HCT116 (cell line): ENCODE results near the gene NFIB.

Source experiments
- ATF3 ChIP-seq: IDR thresholded peaks from 2 replicates; pipeline ENCODE4 v1.6.1; 2012
- CTCF ChIP-seq, 3 experiments: fragments of 200-600 bp in 1 of 3; sonication (generic) in 1 of 3; IDR thresholded peaks in 2 of 3; conservative IDR thresholded peaks in 1 of 3; 2 replicates each; pipeline ENCODE4 v1.5.1; 2012 to 2017; ENCODE audit warnings: low read depth in 2 of 3, low read length in 2 of 3, antibody characterized with exemption in 1 of 3, borderline replicate concordance in 1 of 3, control low read depth in 1 of 3, mild to moderate bottlenecking in 1 of 3, mixed read lengths in 1 of 3, mixed run types in 1 of 3, moderate library complexity in 1 of 3; ENCODE audit not compliant: insufficient read depth in 1 of 3
- EZH2 ChIP-seq: fragments of 200-600 bp; sonication (generic); IDR thresholded peaks from 2 replicates; pipeline ENCODE4 v1.6.1; 2017; ENCODE audit warnings: antibody characterized with exemption, mixed run types
- POLR2A ChIP-seq: IDR thresholded peaks from 2 replicates; pipeline ENCODE4 v1.7.0; 2011; ENCODE audit warnings: borderline replicate concordance; ENCODE audit not compliant: insufficient read depth, insufficient read length; ENCODE audit errors: extremely low read depth
- POLR2AphosphoS5 ChIP-seq: IDR thresholded peaks from 2 replicates; pipeline ENCODE4 v1.6.1; 2011; ENCODE audit warnings: mild to moderate bottlenecking, low read depth, low read length, moderate library complexity
- SP1 ChIP-seq: IDR thresholded peaks from 2 replicates; pipeline ENCODE4 v1.6.1; 2012; ENCODE audit warnings: low read depth
- SRF ChIP-seq: IDR thresholded peaks from 2 replicates; pipeline ENCODE4 v1.6.1; 2012; ENCODE audit warnings: low read depth
- TCF7L2 ChIP-seq: IDR thresholded peaks from 2 replicates; pipeline ENCODE4 v1.7.0; 2011; ENCODE audit warnings: borderline replicate concordance, inconsistent platforms; ENCODE audit not compliant: insufficient read depth, insufficient read length; ENCODE audit errors: extremely low read depth
- YY1 ChIP-seq: IDR thresholded peaks from 2 replicates; pipeline ENCODE4 v1.6.1; 2011; ENCODE audit warnings: low read length, low read depth, moderate library complexity, mild to moderate bottlenecking; ENCODE audit not compliant: insufficient replicate concordance; ENCODE audit errors: extremely low read depth
- TF ChIP-seq, protein P1 (sequence below): IDR thresholded peaks from 2 replicates; pipeline ENCODE4 v1.6.1; 2011; ENCODE audit warnings: mild to moderate bottlenecking, low read length, moderate library complexity; ENCODE audit not compliant: insufficient replicate concordance; ENCODE audit errors: extremely low read depth
- TF ChIP-seq, protein P2 (sequence below): IDR thresholded peaks from 2 replicates; pipeline ENCODE4 v1.6.1; 2012

DNA sequence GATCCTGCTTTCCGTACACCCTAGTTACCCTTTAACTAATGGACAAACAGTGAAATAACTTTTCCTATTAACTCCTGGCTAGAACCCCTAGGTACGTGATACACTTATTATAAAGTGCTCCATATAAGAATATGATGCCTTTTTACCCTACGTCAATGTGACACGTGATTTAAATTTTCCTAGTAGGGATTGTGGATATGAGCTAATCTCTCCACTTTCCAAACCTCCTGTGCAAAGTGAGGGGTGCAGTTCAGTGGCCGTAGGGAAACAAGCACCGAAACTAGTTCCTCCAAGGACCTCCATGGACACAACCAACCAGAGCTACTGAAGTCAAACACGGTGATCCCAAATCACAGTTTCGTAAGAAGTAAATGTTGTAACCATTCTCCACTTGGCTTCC is 19.3 kb downstream of the NFIB start:
- TF ChIP-seq CTCF (IDR thresholded peaks at IDR 0.05 in 2 of 3, conservative IDR thresholded peaks at IDR 0.05 in 1 of 3; ENCODE audit: borderline replicate concordance in 1 of 3, insufficient read depth in 1 of 3, low read depth in 2 of 3, low read length in 2 of 3): no peak
- no peak for TF ChIP-seq TCF7L2
- no peak for TF ChIP-seq POLR2AphosphoS5
- no peak for TF ChIP-seq EZH2
- no peak for TF ChIP-seq YY1
- no peak for TF ChIP-seq SP1
- no peak for TF ChIP-seq SRF
- TF ChIP-seq POLR2A: no peak
- TF ChIP-seq, protein P1, sequence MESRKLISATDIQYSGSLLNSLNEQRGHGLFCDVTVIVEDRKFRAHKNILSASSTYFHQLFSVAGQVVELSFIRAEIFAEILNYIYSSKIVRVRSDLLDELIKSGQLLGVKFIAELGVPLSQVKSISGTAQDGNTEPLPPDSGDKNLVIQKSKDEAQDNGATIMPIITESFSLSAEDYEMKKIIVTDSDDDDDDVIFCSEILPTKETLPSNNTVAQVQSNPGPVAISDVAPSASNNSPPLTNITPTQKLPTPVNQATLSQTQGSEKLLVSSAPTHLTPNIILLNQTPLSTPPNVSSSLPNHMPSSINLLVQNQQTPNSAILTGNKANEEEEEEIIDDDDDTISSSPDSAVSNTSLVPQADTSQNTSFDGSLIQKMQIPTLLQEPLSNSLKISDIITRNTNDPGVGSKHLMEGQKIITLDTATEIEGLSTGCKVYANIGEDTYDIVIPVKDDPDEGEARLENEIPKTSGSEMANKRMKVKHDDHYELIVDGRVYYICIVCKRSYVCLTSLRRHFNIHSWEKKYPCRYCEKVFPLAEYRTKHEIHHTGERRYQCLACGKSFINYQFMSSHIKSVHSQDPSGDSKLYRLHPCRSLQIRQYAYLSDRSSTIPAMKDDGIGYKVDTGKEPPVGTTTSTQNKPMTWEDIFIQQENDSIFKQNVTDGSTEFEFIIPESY: no peak
- TF ChIP-seq, protein P2, sequence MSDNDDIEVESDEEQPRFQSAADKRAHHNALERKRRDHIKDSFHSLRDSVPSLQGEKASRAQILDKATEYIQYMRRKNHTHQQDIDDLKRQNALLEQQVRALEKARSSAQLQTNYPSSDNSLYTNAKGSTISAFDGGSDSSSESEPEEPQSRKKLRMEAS: no peak
- no peak for TF ChIP-seq ATF3
